ENCODE results near the gene NDUFS7.
A peak's percentile ranks its signal among the peaks of the same experiment; 100 is the strongest.
"Not testable (repeated sequence)": the region's sequence is repeated elsewhere in the genome, so short reads cannot be mapped to it uniquely, and the experiment has no call there.

NDUFS7 gene

DNA sequence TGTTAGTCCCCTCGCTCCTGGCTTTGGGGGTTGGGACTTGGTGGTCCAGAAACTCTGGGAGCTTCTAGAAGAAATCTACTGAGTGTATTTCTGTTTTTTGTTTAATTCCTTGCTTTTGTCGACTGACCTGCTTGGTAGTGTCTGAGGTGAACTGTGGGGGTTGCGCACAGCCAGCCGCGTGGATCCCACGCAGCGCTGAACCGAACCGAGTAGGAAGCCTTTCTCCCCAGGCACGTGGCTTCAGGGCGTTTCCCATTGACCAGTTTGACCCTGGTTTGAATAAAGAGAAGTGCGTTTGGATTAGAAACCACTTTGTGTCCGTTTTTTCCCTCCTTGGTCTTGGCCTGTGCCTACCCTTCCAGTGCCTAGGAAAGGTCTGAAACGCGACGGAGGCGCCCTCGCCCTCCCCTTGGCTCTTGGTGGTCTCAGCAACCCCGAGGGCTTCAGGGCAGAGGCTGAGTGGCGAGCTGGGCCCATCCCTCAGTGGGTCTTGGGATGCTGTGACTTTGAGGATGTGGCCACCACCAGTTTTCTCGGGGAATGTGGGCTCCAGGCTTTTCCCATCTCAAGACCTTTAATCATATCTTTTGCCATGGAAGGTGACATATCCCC, 51.8 kb downstream of the NDUFS7 start:
- no peak for DNase-seq

DNA sequence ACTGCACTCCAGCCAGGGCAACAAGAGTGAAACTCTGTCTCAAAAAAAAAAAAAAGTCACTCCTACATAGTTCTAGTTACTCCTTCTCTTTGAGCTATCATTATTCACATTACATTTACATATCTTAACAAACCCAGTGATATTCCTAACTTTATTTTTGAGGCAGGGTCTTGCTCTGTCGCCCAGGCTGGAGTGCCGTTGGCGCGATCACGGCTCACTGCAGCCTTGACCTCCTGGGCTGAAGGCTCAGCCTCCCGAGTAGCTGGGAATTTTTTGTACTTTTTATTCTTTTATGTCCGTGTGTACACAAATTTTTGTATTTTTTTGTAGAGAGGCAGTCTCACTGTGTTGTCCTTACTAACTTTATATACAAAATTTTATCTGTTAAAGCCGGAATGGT, 53.9 kb downstream of the NDUFS7 start:
- DNase-seq, result no peak

GRCh38 chr19:1438035-1438932, 54.6 kb downstream of the NDUFS7 start, which contains the start of gene RPS15:
TSS of gene RPS15 (plus strand) at chr19:1438396. CDS start at chr19:1438426, 30 bp downstream.
- peak; percentile 97 for DNase-seq

GRCh38 chr19:1438933-1439354, 55.2 kb downstream of the NDUFS7 start:
- DNase-seq, result no peak

DNA sequence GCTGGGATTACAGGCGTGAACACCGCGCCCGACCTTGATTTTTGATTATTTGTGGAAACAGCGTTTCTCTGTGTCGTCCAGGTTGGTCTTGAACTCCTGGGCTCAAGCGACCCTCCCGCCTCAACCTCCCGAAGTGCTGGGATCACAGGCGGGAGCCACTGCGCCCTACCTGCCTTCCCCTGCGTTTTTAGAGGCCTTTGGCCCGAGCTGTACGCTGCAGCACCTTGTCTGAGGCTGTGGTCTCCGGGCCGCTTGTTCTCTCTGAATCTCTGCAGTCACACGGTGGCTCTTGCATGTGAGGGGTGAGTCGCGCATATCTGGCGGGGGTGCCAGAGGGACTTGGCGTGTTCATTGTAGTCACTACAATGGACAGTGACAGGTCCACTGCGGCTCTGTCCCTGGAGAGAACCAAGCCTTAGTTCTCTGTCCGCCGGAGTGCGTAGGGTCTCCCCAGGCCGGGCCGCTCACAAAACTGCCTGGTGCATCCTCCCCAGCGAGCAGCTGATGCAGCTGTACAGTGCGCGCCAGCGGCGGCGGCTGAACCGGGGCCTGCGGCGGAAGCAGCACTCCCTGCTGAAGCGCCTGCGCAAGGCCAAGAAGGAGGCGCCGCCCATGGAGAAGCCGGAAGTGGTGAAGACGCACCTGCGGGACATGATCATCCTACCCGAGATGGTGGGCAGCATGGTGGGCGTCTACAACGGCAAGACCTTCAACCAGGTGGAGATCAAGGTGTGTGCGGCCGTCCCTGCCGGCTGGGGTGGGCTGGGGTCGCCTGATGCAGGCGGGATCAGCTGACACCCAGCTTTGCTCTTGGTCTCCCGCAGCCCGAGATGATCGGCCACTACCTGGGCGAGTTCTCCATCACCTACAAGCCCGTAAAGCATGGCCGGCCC, 56.1 kb downstream of the NDUFS7 start:
- DNase-seq, result not testable (repeated sequence)

- DNase-seq, result no peak
Observed at GRCh38 chr19:1440418-1440801, 56.7 kb downstream of the NDUFS7 start.

DNA sequence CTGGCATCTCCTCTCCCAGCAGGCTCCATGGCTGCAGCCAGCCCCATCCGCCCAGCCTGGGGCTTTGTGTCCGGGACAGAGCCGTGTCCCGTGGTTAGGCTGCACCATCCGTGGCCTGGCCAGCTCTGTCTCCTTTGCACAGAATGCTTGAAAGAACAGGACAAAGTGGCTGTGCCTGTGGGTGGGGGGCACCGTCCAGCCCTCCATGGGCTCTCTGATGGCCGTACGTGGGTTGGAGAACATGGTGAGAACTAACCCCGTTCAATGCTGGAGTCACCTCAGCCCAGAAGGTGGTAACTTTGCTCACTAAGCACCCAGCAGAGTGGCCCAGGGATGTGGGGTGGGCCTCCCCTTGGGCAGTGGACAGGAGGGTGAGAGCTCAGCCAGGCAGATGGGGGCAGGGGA, 57.3 kb downstream of the NDUFS7 start:
- DNase-seq, result no peak

- no peak for DNase-seq
Observed at GRCh38 chr19:1441677-1442438, 58.2 kb downstream of the NDUFS7 start.

Data from CD4-positive, alpha-beta T cell treated with Interleukin-17A for 4 hours (primary cell).